Mesendoderm (in vitro differentiated cells): ENCODE data around the gene PEPD.

Experiments
- DNase-seq: peaks from one replicate; pipeline ENCODE4 v3.0.0; 2013
- H2AK5ac ChIP-seq: 2 replicates; pipeline ENCODE4 v1.6.1; 2013; ENCODE audit warnings: low read length, inconsistent platforms
- H2BK120ac ChIP-seq: 2 replicates; pipeline ENCODE4 v1.6.1; 2013; ENCODE audit warnings: low read depth, mild to moderate bottlenecking, low read length, moderate library complexity, mixed read lengths
- H2BK15ac ChIP-seq: replicated peaks from 2 replicates; pipeline ENCODE4 v1.6.1; 2013; ENCODE audit warnings: low read depth, mild to moderate bottlenecking, moderate library complexity
- H2BK5ac ChIP-seq: 2 replicates; pipeline ENCODE4 v1.6.1; 2013; ENCODE audit warnings: low read length, inconsistent platforms
- H3K18ac ChIP-seq: 2 replicates; pipeline ENCODE4 v1.6.1; 2013; ENCODE audit warnings: mild to moderate bottlenecking, low read length, mixed read lengths
- H3K23ac ChIP-seq: one replicate; pipeline ENCODE4 v1.6.1; 2013; ENCODE audit warnings: low read length
- H3K27ac ChIP-seq: 2 replicates; pipeline ENCODE4 v1.5.1; 2013; ENCODE audit warnings: low read depth, mild to moderate bottlenecking, inconsistent platforms, low read length, moderate library complexity
- H3K27me3 ChIP-seq: 2 replicates; pipeline ENCODE4 v1.6.1; 2013; ENCODE audit warnings: low read length, control low read depth, mild to moderate bottlenecking, inconsistent platforms; ENCODE audit not compliant: insufficient read depth, poor library complexity
- H3K36me3 ChIP-seq: 2 replicates; pipeline ENCODE4 v1.6.1; 2013; ENCODE audit warnings: low read length, inconsistent platforms; ENCODE audit not compliant: control insufficient read depth, insufficient read depth
- H3K4ac ChIP-seq: one replicate; pipeline ENCODE4 v1.6.1; 2013; ENCODE audit warnings: low read depth, mild to moderate bottlenecking, low read length, moderate library complexity
- H3K4me1 ChIP-seq: 2 replicates; pipeline ENCODE4 v1.6.1; 2013; ENCODE audit warnings: low read depth, low read length, inconsistent platforms; ENCODE audit not compliant: control insufficient read depth
- H3K4me2 ChIP-seq: 2 replicates; pipeline ENCODE4 v1.6.1; 2013; ENCODE audit warnings: low read length
- H3K4me3 ChIP-seq: 2 replicates; pipeline ENCODE4 v1.5.1; 2013; ENCODE audit warnings: mild to moderate bottlenecking, low read length
- H3K56ac ChIP-seq: one replicate; pipeline ENCODE4 v1.6.1; 2013; ENCODE audit warnings: low read length
- H3K79me1 ChIP-seq: 2 replicates; pipeline ENCODE4 v1.6.1; 2013; ENCODE audit warnings: low read length, inconsistent platforms
- H3K79me2 ChIP-seq: 2 replicates; pipeline ENCODE4 v1.6.1; 2013; ENCODE audit warnings: mild to moderate bottlenecking, low read length; ENCODE audit not compliant: control insufficient read depth, insufficient read depth
- H3K9ac ChIP-seq: 2 replicates; pipeline ENCODE4 v1.6.1; 2013; ENCODE audit warnings: low read length, inconsistent platforms
- H4K5ac ChIP-seq: one replicate; pipeline ENCODE4 v1.6.1; 2013; ENCODE audit warnings: low read length
- H4K8ac ChIP-seq: one replicate; pipeline ENCODE4 v1.6.1; 2013; ENCODE audit warnings: low read depth, mild to moderate bottlenecking, control low read depth, low read length, moderate library complexity
- WGBS: extraction: QIAGEN DNeasy Blood & Tissue Kit; methylation state at CpG from one replicate; pipeline ENCODE4 v1.1.7; 2013; ENCODE audit warnings: low lambda C conversion rate, missing lambda C conversion rate; ENCODE audit not compliant: insufficient coverage; ENCODE audit errors: extremely low coverage; 5-methylcytosine and 5-hydroxymethylcytosine counted together

PEPD gene

GRCh38 chr19:33507021-33507956 lies 14.3 kb downstream of the PEPD start:
- Histone ChIP-seq H4K5ac (no peak overlapping the region), H3K18ac (no peak overlapping the region), H3K79me2 (no peaks in the 10 kb centered on the region), H3K4me1 (no peaks in the 10 kb centered on the region), H3K79me1 (peaks cover 3% of the 10 kb centered on the region), H2BK15ac (no peak overlapping the region), H4K8ac (no peak overlapping the region), H3K27ac (no peak overlapping the region), H2BK5ac (no peak overlapping the region), H3K9ac (no peak overlapping the region), H3K56ac (no peak overlapping the region), H3K36me3 (no peaks in the 10 kb centered on the region), H3K4me3 (no peak overlapping the region), H2BK120ac (no peak overlapping the region), H3K4me2 (no peak overlapping the region), H3K27me3 (no peaks in the 10 kb centered on the region), H3K23ac (no peak overlapping the region), H2AK5ac (no peak overlapping the region), H3K4ac (no peak overlapping the region)
- DNase-seq = no peak
- no CpG with 5 or more reads among the region's 24 CpGs for WGBS

GRCh38 chr19:33506498-33506897 lies 15.1 kb downstream of the PEPD start:
- Histone ChIP-seq H3K4me1 (no peaks in the 10 kb centered on the region), H4K8ac (no peak overlapping the region), H2BK5ac (no peak overlapping the region), H3K27me3 (no peaks in the 10 kb centered on the region), H3K4me3 (no peak overlapping the region), H3K18ac (no peak overlapping the region), H3K4me2 (no peak overlapping the region), H4K5ac (no peak overlapping the region), H2BK120ac (no peak overlapping the region), H3K4ac (no peak overlapping the region), H3K56ac (no peak overlapping the region), H3K27ac (no peak overlapping the region), H3K79me2 (no peaks in the 10 kb centered on the region), H3K23ac (no peak overlapping the region), H2BK15ac (no peak overlapping the region), H3K79me1 (peaks cover 3% of the 10 kb centered on the region), H3K9ac (no peak overlapping the region), H2AK5ac (no peak overlapping the region), H3K36me3 (no peaks in the 10 kb centered on the region)
- DNase-seq = no peak
- 100% methylated on average over 1 of the region's 1 CpG for WGBS

- Histone ChIP-seq H3K4me1 (no peaks in the 10 kb centered on the region), H3K36me3 (no peaks in the 10 kb centered on the region)
These were observed 15.8 kb downstream of the PEPD start for GRCh38 chr19:33505823-33506222.

GRCh38 chr19:33505148-33505547 lies 16.4 kb downstream of the PEPD start:
- Histone ChIP-seq H3K27me3 (no peaks in the 10 kb centered on the region), H3K4me3 (no peak overlapping the region), H3K36me3 (no peaks in the 10 kb centered on the region)

More at GRCh38 chr19:33505823-33506222, 15.8 kb downstream of the PEPD start:
- Histone ChIP-seq H3K79me1 (peaks cover 3% of the 10 kb centered on the region), H3K56ac (no peak overlapping the region), H3K27ac (no peak overlapping the region), H4K5ac (no peak overlapping the region), H3K79me2 (no peaks in the 10 kb centered on the region), H2BK120ac (no peak overlapping the region), H4K8ac (no peak overlapping the region), H2BK5ac (no peak overlapping the region), H3K4me2 (no peak overlapping the region), H3K27me3 (no peaks in the 10 kb centered on the region), H3K23ac (no peak overlapping the region), H3K18ac (no peak overlapping the region), H3K4ac (no peak overlapping the region), H2BK15ac (no peak overlapping the region), H2AK5ac (no peak overlapping the region), H3K9ac (no peak overlapping the region), H3K4me3 (no peak overlapping the region)
- WGBS = 100% methylated on average over 1 of the region's 1 CpG
- DNase-seq = no peak

GRCh38 chr19:33504058-33504444 lies 17.5 kb downstream of the PEPD start:
- Histone ChIP-seq H3K79me1 (peaks cover 3% of the 10 kb centered on the region), H3K9ac (no peak overlapping the region), H3K23ac (no peak overlapping the region), H3K4me3 (no peak overlapping the region), H3K4ac (no peak overlapping the region), H3K36me3 (no peaks in the 10 kb centered on the region), H2BK15ac (no peak overlapping the region), H3K4me2 (no peak overlapping the region), H2AK5ac (no peak overlapping the region), H4K5ac (no peak overlapping the region), H4K8ac (no peak overlapping the region), H2BK5ac (no peak overlapping the region), H3K18ac (no peak overlapping the region), H3K27me3 (no peaks in the 10 kb centered on the region), H3K79me2 (no peaks in the 10 kb centered on the region), H3K4me1 (no peaks in the 10 kb centered on the region), H3K56ac (no peak overlapping the region), H2BK120ac (no peak overlapping the region), H3K27ac (no peak overlapping the region)
- WGBS = no CpG with 5 or more reads among the region's 5 CpGs
- DNase-seq = no peak

More at GRCh38 chr19:33505148-33505547, 16.4 kb downstream of the PEPD start:
- Histone ChIP-seq H3K4ac (no peak overlapping the region), H3K4me2 (no peak overlapping the region), H2BK5ac (no peak overlapping the region), H2BK120ac (no peak overlapping the region), H3K23ac (no peak overlapping the region), H3K27ac (no peak overlapping the region), H3K9ac (no peak overlapping the region), H3K79me1 (peaks cover 3% of the 10 kb centered on the region), H3K18ac (no peak overlapping the region), H2BK15ac (no peak overlapping the region), H4K8ac (no peak overlapping the region), H3K79me2 (no peaks in the 10 kb centered on the region), H2AK5ac (no peak overlapping the region), H4K5ac (no peak overlapping the region), H3K56ac (no peak overlapping the region), H3K4me1 (no peaks in the 10 kb centered on the region)
- WGBS = no CpG with 5 or more reads among the region's 16 CpGs
- no peak for DNase-seq
